IPS-15b (cell line): Measurements from ENCODE around the gene SKI.
"Not testable (repeated sequence)": the region's sequence is repeated elsewhere in the genome, so short reads cannot be mapped to it uniquely, and the experiment has no call there.

Experiments used
- H3K27me3 ChIP-seq: one replicate; pipeline ENCODE4 v1.6.1; 2013; ENCODE audit warnings: low read length; ENCODE audit not compliant: control insufficient read depth, insufficient read depth
- H3K36me3 ChIP-seq: one replicate; pipeline ENCODE4 v1.6.1; 2013; ENCODE audit warnings: low read length; ENCODE audit not compliant: control insufficient read depth, insufficient read depth
- H3K4me1 ChIP-seq: one replicate; pipeline ENCODE4 v1.6.1; 2013; ENCODE audit warnings: mild to moderate bottlenecking, low read length; ENCODE audit not compliant: control insufficient read depth, insufficient read depth
- H3K4me3 ChIP-seq: one replicate; pipeline ENCODE4 v1.5.1; 2013; ENCODE audit warnings: low read depth, low read length
- H3K9ac ChIP-seq: one replicate; pipeline ENCODE4 v1.6.1; 2013; ENCODE audit warnings: low read depth, mild to moderate bottlenecking, low read length
- H3K9me3 ChIP-seq: one replicate; pipeline ENCODE4 v1.6.1; 2013; ENCODE audit warnings: mild to moderate bottlenecking, low read length; ENCODE audit not compliant: control insufficient read depth, insufficient read depth

The SKI gene

DNA sequence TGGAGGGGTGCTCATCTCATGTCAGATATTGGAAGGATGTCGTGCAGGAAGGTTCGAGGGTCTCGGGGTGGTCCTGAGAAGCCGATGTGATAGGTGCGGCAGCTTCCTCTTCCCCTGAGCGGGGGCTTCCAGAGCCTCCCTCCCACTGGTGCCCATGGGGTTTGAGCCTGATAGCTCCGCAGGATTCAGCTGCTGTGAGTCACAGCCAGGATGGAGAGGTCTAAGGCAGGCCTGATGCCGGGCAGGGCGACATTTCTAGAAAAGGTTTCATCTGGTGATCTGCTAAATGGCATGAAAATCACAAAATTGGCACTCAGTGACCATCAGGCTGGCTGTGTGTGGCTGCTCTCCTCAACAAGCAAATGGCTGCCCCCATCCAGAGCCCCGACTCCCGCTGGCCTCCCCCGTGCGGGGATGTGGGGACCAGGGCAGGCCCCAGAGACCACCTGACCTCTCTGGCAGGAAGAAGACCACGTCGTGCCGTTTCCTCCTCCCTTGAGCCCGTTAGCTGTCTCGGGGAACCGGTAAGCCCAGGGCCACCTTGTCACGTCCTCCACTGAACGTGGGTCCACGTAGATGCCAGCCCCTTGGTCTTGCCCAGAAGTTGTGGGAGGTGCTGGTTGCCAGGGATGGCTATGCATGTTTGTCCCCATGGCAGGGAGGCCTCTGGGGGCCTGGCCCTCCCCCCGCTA, 66.1 kb downstream of the SKI start:
- H3K27me3 ChIP-seq: no peaks in the 10 kb centered on the region
- no peak overlapping the region for H3K4me3 ChIP-seq
- peaks cover 5% of the 10 kb centered on the region for H3K4me1 ChIP-seq
- no peaks in the 10 kb centered on the region for H3K9me3 ChIP-seq
- no peaks in the 10 kb centered on the region for H3K36me3 ChIP-seq
- no peak overlapping the region for H3K9ac ChIP-seq

DNA sequence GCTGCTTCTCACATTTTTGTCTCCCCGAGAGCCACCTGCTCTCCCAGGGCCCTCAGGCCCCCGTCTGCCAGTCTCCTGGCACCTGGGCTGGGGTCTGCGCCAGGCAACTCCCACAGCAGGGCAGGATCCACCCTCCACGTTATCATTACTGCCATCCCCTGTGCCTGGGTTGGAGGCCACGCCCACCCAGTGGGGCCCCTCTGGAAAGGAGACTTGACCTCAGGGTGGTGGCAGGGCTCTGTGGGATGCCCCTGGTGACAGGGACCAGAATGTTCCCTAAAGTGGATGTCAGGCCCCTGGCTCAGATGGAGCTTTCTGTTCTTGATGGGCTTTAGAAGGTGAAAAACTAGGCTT, 66.6 kb downstream of the SKI start:
- no peaks in the 10 kb centered on the region for H3K9me3 ChIP-seq
- H3K27me3 ChIP-seq: no peaks in the 10 kb centered on the region
- H3K4me1 ChIP-seq: peaks cover 5% of the 10 kb centered on the region
- no peaks in the 10 kb centered on the region for H3K36me3 ChIP-seq
- no peak overlapping the region for H3K9ac ChIP-seq
- no peak overlapping the region for H3K4me3 ChIP-seq

DNA sequence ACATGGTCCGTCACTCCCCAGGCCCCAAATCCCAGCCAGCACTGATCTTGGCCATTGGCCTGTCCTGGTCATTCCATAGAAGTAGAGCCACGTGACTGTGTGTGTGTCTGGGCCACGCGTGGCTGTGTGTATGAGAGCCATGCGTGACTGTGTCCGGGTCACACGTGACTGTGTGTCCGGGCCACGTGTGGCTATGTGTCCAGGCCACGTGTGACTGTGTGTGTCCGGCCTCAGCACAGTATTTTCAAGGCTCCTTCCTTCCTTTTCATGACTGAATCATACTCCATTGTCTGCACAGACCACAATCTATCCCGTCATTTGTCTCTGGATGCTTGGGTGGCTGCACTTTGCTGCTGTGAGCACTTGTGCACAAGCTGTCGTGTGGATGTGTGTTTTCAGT, 67.4 kb downstream of the SKI start:
- Histone ChIP-seq H3K27me3 (no peaks in the 10 kb centered on the region), H3K4me3 (no peak overlapping the region), H3K9me3 (no peaks in the 10 kb centered on the region), H3K4me1 (peaks cover 3% of the 10 kb centered on the region), H3K36me3 (no peaks in the 10 kb centered on the region), H3K9ac (no peak overlapping the region)

DNA sequence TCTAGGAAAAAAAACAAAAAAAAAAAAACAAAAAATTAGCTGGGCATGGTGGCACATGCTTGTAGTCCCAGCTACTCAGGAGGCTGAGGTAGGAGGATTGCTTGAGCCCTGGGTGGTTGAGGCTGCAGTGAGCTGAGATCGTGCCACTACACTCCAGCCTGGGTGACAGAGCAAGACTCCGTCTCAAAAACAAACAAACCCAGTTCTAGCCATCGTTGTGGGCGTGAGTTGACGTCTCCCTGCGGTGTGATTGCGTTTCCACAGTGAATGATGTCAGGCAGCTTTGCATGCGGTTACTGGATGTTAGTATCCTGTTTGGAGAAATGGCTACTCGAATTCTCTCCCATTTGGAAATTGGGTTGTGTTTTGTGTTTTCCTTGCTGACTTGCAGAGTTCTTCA, 68.1 kb downstream of the SKI start:
- not testable (repeated sequence) for H3K9ac ChIP-seq, H3K36me3 ChIP-seq, H3K4me3 ChIP-seq, H3K27me3 ChIP-seq, H3K9me3 ChIP-seq, H3K4me1 ChIP-seq

DNA sequence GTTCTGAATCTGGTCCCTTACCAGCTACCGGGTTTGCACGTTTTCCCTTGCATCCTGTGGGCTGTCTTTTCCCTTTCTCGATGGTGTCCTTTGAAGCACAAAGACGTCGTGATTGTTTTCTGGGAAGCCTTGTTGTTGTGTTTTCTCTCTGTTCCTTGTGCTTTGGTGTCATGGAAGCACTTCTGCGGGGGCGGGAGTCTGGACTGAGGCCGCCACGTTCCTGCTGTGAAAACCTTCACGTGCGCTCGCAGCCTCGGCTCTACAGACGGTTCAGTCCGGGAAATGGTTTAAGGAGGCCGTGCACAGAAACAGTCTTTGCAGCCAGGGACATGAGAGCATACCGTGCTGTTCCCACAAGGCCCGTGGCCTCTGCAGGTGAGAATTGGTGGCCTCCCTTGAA, 68.5 kb downstream of the SKI start:
- Histone ChIP-seq H3K4me1 (no peaks in the 10 kb centered on the region), H3K27me3 (no peaks in the 10 kb centered on the region), H3K4me3 (no peak overlapping the region), H3K9me3 (no peaks in the 10 kb centered on the region), H3K36me3 (no peaks in the 10 kb centered on the region), H3K9ac (no peak overlapping the region)

DNA sequence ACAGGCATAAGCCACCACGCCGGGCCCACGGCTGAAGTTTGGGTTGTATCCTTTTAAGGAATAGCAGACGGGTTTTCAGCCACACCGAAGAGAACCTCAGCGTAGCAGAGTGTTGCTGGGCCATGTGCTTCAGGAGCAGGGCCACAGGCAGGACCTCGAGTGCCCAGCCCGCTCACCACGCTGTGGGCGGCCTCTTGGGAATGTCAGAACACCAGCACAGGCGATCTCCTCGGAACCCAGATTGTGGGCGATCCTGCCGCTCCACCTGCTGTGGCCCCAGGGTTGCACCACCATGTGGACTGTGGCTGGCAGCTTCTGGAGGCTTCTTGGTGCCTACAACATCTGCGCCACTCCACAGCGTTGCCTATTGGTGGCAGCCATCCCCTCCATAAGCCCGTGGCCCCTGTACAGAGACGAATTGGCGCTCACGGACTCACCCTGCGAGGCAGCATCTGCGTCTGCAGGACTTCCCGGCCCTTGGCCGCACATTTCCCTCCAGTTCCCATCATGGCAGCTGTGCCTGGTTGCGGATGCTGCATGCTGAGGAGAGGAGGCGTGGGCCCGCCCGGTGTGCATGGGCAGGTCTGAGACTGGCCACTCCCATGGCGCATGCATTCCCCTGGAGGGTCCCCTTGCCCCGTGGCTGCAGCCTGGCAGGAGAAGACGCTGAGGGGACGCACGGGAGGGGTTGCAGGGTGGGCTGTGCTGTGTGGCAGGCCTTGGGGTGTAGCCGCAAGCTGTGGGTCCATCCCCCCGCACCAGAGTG, 69.3 kb downstream of the SKI start:
- Histone ChIP-seq H3K4me3 (no peak overlapping the region), H3K27me3 (no peaks in the 10 kb centered on the region), H3K9ac (no peak overlapping the region), H3K9me3 (no peaks in the 10 kb centered on the region), H3K36me3 (peaks cover 4% of the 10 kb centered on the region), H3K4me1 (no peaks in the 10 kb centered on the region)

DNA sequence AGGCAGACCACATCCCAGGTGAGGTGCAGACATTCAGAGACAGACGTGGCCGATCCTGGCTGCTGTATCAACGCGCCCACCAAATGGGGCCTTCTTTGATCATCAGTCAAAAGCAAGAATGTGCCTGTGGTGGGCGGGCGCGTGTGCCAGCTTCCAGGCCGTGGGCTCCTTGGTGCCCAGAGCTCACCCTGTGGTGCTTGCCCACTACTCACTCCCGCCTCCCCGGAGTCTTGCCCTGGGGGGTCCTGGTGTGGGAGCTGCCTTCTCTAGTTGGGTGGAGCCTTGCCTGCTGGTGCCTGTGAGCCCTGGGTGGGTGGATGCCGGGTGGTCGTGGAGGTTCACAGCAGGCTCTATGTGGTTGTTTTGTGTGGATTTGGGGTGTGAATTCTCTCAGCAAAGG, 70.6 kb downstream of the SKI start:
- H3K4me3 ChIP-seq: no peak overlapping the region
- peaks cover 15% of the 10 kb centered on the region for H3K36me3 ChIP-seq
- H3K4me1 ChIP-seq: no peaks in the 10 kb centered on the region
- no peaks in the 10 kb centered on the region for H3K27me3 ChIP-seq
- no peaks in the 10 kb centered on the region for H3K9me3 ChIP-seq
- no peak overlapping the region for H3K9ac ChIP-seq

DNA sequence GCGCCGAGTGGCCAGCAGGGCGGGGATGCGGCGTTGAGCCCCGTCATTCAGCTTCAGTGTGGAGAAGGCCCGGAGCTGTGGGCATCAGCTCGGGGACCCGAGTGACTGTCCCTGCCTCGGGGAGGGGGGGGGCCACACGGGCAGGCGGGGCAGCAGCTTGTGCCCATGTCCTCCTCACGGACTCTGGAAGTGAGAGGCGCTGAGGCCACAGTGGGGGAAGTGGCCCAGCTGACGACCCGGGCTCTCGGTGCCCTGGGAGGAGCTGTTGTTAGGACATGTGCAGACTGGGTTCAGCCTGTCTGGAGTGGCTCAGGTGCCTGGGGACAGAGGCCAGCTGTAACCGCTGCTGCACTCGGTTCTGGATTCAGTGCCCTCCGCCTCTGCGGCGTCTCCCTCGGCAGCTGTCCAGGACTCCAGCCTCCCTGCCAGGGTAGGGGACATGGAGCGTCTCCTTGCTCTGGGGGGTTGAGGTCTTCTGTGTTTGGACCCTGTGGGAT, 71.1 kb downstream of the SKI start:
- peaks cover 20% of the 10 kb centered on the region for H3K36me3 ChIP-seq
- H3K27me3 ChIP-seq: no peaks in the 10 kb centered on the region
- H3K4me3 ChIP-seq: no peak overlapping the region
- H3K4me1 ChIP-seq: no peaks in the 10 kb centered on the region
- H3K9ac ChIP-seq: no peak overlapping the region
- H3K9me3 ChIP-seq: no peaks in the 10 kb centered on the region

DNA sequence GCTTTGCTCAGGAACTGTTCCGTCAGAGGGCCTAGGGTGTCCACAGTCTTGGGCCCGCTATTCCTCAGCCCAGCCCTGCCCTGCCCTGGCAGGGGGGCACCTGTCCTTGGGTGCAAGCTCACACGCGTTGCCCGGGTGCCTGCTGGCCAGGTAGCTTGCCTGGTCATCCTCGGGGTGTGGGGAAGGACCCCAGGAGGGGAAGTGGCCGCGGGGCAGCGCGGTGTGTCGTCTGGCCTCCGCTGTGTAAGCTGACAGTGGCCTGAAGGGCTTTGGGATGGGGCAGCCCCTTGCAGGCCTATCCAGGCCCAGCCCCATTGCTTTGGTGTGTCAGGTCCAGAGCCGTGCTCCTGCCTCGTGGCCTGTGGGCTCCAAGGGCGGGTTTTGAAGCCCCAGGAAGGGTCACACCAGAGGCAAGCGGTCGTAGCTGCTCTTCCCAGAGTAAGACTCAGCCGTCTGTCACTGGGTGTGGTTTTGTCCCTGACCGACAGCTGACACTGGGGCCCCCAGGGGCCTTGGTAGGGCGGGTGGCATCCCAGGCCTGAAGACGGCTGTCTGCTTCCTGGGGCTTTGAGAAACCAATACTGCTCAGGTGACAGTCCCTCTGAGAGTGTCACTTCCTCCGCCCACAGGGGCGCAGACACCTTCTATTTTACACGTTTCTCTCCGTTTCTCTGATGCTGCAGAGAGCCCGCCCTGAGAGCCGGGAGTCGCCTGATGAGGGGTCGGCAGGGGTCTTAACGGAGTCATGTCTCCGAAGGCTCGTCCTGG, 72.1 kb downstream of the SKI start:
- Histone ChIP-seq H3K9ac (no peak overlapping the region), H3K27me3 (no peaks in the 10 kb centered on the region), H3K36me3 (peaks cover 30% of the 10 kb centered on the region), H3K9me3 (no peaks in the 10 kb centered on the region), H3K4me1 (no peaks in the 10 kb centered on the region), H3K4me3 (no peak overlapping the region)

DNA sequence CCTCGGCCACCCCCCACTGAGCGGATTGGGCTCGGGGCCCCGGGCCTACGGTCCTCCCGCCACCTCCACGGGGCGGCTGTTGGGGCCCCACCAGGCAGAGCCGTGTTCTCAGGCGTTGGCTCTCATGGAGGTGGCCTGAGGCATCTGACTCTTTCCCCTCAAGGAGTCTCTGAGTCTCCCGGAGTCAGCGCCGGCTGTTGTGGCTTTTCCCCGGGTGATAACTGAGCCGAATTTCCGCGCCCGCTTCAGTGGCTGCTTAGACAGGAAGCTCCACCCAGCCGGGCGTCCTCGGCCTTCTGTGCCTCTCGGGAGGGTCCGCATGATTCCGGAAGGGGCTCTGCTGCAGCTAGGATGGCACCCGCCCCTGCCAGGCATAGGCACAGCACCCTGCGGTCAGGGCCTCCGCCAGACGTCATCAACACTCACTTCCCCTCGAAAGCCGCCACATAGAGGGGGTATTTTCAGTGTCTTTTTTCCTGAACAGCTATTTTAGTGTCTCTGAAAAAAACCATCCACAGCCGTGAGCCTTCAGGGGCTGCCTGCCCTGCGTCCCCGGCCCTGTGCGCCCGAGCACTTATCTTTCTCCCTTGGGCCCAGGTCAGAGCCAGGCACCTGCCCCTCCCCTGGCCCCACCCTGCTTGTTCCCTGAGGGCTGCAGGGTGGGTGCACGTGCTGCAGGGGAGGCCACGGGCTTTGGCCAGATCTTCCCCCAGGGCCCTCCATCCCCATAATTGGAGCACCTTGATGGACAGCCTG, 72.9 kb downstream of the SKI start:
- no peaks in the 10 kb centered on the region for H3K4me1 ChIP-seq
- H3K4me3 ChIP-seq: no peak overlapping the region
- H3K9me3 ChIP-seq: no peaks in the 10 kb centered on the region
- H3K9ac ChIP-seq: no peak overlapping the region
- no peaks in the 10 kb centered on the region for H3K27me3 ChIP-seq
- H3K36me3 ChIP-seq: peaks cover 34% of the 10 kb centered on the region

DNA sequence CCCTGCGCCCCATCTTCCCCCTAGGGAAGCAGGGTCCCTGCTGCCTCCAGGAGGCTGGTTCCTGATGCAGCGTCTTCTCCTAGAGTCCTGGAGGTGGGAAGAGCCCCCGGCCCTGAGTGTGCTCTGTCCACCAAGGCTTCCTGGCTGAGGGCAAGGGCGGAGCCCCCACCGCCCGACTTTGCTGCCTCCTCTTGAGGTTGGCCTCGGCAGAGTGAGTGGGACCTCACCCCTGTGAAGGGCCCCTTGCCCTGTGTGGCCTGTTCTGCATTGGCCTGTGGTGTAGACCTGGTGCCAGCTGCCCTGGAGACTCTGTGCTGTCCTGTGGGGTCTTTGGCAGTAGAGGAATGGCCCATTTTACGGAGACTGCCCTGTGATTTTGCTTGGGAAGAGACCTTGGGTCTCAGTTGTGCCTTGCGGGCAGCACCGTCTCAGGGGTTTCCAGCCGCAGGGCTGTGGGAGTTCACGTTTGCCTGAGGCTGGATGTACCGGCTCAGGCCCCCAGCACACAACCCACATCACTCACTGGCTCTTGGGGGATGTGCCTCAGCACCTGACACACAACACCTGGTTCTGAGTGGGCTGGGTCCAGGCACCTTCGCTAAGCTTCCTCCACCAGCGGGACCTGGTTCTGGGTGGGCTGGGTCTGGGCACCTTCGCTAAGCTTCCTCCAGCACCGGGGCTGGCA, 73.6 kb downstream of the SKI start:
- Histone ChIP-seq H3K9ac (peak overlapping the region; percentile 47), H3K4me1 (no peaks in the 10 kb centered on the region), H3K4me3 (no peak overlapping the region), H3K27me3 (no peaks in the 10 kb centered on the region), H3K9me3 (no peaks in the 10 kb centered on the region), H3K36me3 (peaks cover 41% of the 10 kb centered on the region)
